ENCODE results near the gene UVRAG. TPM values are rescaled to one million over a fixed set of nuclear protein-coding genes. Genes with fewer than 3 reads are reported as not detected.
A peak's percentile ranks its signal among the peaks of the same experiment; 100 is the strongest.

The UVRAG gene
- total and polyA plus RNA-seq, 2 of the 4 experiments (the other 2 are of a cell fraction), result 5.6 to 10.9 TPM

DNA sequence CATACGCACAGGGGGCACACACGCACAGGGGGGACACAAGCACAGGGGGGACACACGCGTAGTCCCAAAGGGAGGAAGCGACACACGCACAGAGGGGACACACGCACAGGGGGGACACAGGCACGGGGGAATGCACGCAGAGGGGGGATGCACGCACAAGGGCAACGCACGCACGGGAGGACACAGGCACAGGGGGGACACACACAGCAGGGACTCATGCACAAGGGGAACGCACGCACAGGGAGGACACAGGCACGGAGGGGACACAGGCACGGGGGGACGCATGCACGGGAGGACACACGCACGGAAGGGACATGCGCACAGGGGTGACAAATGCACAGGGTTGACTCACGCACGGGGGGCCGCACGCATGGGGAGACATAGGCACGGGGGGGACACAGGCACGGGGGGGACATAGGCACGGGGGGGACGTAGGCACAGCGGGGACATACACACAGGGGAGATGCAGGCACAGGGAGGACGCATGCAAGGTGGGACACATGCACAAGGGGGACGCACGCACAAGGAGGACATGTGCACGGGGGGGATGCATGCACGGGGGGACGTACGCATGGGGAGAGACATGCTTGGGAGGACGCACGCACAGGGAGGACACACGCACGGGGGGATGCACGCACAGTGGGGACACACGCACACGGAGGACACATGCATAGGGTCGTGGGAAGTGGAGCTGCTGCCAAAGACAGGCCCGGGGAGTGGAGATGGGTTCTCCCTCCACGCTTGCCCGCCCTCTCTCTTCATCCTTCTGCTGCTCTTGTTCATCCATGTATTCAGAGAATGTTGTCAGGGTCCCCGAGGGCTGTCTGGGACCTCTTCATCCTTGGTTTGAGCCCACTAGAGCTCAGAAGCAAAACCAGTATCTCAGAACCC lies 350.1 kb downstream of the UVRAG start (continued):
- no peak for TF ChIP-seq CEBPB (IDR thresholded peaks at IDR 0.05; ENCODE audit: low read depth, low read length)

DNA sequence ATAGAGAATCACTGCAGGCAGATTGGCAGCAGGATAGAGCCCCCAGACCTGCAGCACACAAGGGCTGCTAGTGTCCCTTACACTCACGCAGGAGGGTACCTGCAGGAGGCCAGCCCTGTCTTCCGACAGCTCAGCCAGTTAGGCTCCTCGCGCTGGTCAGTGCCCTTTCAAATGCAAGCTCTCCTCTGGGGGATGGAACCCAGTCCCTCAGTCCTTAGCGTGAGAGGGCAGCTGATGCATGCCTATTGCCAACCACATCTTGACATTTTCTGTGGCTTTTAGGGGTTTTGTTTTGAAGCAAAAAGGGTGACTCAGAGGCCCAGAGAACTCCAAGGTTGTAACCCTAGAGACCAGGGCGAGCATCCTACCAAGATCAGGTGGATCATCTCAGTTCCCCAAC lies 351.3 kb downstream of the UVRAG start:
- H3K27me3 ChIP-seq (ENCODE audit: control insufficient read depth, insufficient read depth, low read length), result peaks cover 47% of the 10 kb centered on the region
- ATAC-seq (ENCODE audit: low read depth), result no peak
- no peaks in the 10 kb centered on the region for H3K9me3 ChIP-seq (ENCODE audit: control insufficient read depth, insufficient read depth, low read length)
- no peak overlapping the region for H3K4me3 ChIP-seq (ENCODE audit: insufficient read depth, low read depth, low read length)
- intact Hi-C loops (cut with micrococcal nuclease) (no loop called here), in situ Hi-C loops (cut with MboI; ENCODE audit: low sequenced_read_pairs) (no loop called here), dilution Hi-C loops (cut with HindIII; ENCODE audit: low sequenced_read_pairs, unreplicated experiment) (no loop called here)
- H2AFZ ChIP-seq (replicated peaks; ENCODE audit: low read length, poor library complexity), result peak overlapping the region; percentile 32
- DNase-seq, result no peak
- H3K9me1 ChIP-seq (ENCODE audit: insufficient read depth, low read length), result no peaks in the 10 kb centered on the region
- H3K56ac ChIP-seq (ENCODE audit: extremely low read depth, insufficient read depth, low read length), result no peak overlapping the region
- H2AK5ac ChIP-seq (ENCODE audit: low read depth, low read length), result no peak overlapping the region
- no peak overlapping the region for H4K91ac ChIP-seq (ENCODE audit: insufficient read depth, low read depth, low read length)
- POLR2A ChIA-PET (ENCODE audit: unreplicated experiment), result no interaction called here
- no peak overlapping the region for H4K5ac ChIP-seq (ENCODE audit: low read depth, low read length)
- H3K4me2 ChIP-seq (ENCODE audit: low read depth, low read length), result no peak overlapping the region
- no peak overlapping the region for H3K23ac ChIP-seq (ENCODE audit: low read depth, low read length)
- no peak overlapping the region for H2BK120ac ChIP-seq (ENCODE audit: low read depth, low read length)
- no peak overlapping the region for H2BK20ac ChIP-seq (ENCODE audit: low read depth, low read length)
- TF ChIP-seq CHD1 (IDR thresholded peaks at IDR 0.05; ENCODE audit: low read depth, low read length) (no peak), MAZ (IDR thresholded peaks at IDR 0.05; ENCODE audit: borderline replicate concordance, low read depth, low read length) (no peak), POLR2A (IDR thresholded peaks at IDR 0.05; ENCODE audit: low read depth, low read length) (no peak), BHLHE40 (IDR thresholded peaks at IDR 0.05; ENCODE audit: low read depth, low read length) (no peak)
- H4K8ac ChIP-seq (ENCODE audit: low read depth in 2 of 2, low read length in 2 of 2), result no peak overlapping the region
- H3K18ac ChIP-seq (ENCODE audit: low read depth, low read length), result no peak overlapping the region
- no peak overlapping the region for H3K9ac ChIP-seq (ENCODE audit: low read depth, low read length)
- CTCF ChIA-PET, result interaction anchor here (0.6 kb wide), 1 partner anchor 124 kb away, joined by 4 read pairs; no protein-coding TSS in a partner anchor
- no peaks in the 10 kb centered on the region for H3K79me1 ChIP-seq (ENCODE audit: low read depth in 1 of 2, low read length in 2 of 2)
- H3K4me1 ChIP-seq (ENCODE audit: control insufficient read depth, insufficient read depth, low read length), result peaks cover 4% of the 10 kb centered on the region; the same call in 1 of the 2 replicates
- H3K4ac ChIP-seq (ENCODE audit: low read depth, low read length), result no peak overlapping the region
- H4K20me1 ChIP-seq (ENCODE audit: insufficient read depth, low read length), result no peaks in the 10 kb centered on the region
- no peak overlapping the region for H2BK15ac ChIP-seq (ENCODE audit: low read depth, low read length)
- no peak overlapping the region for H3K14ac ChIP-seq (replicated peaks; ENCODE audit: low read depth, low read length)
- no peak overlapping the region for H2AK9ac ChIP-seq (replicated peaks; ENCODE audit: low read depth, low read length, poor library complexity)
- no peak overlapping the region for H3K27ac ChIP-seq (ENCODE audit: insufficient read depth, low read length)
- H3K36me3 ChIP-seq (ENCODE audit: control insufficient read depth, insufficient read depth, low read length), result no peaks in the 10 kb centered on the region
- H2BK5ac ChIP-seq (ENCODE audit: low read depth, low read length, poor library complexity, severe bottlenecking), result no peak overlapping the region
- BruUV-seq (replicated peaks), result no TSS peak
- 80% methylated on average over 3 of the region's 6 CpGs; no CpG with 5 or more reads in 1 of the 2 experiments for WGBS, 2 experiments (ENCODE audit: extremely low coverage in 2 of 2, insufficient read length in 1 of 2)

Measured in IMR-90 (cell line).